GM19324 (cell line): Measurements from ENCODE around the gene FHOD1.

Experiments
- ATAC-seq: cut with Tn5 transposase; IDR thresholded peaks from one replicate; pipeline ENCODE4 v1.9.1; 2021; ENCODE audit warnings: mild to moderate bottlenecking, moderate library complexity; ENCODE audit not compliant: unreplicated experiment, low FRiP score

The FHOD1 gene

DNA sequence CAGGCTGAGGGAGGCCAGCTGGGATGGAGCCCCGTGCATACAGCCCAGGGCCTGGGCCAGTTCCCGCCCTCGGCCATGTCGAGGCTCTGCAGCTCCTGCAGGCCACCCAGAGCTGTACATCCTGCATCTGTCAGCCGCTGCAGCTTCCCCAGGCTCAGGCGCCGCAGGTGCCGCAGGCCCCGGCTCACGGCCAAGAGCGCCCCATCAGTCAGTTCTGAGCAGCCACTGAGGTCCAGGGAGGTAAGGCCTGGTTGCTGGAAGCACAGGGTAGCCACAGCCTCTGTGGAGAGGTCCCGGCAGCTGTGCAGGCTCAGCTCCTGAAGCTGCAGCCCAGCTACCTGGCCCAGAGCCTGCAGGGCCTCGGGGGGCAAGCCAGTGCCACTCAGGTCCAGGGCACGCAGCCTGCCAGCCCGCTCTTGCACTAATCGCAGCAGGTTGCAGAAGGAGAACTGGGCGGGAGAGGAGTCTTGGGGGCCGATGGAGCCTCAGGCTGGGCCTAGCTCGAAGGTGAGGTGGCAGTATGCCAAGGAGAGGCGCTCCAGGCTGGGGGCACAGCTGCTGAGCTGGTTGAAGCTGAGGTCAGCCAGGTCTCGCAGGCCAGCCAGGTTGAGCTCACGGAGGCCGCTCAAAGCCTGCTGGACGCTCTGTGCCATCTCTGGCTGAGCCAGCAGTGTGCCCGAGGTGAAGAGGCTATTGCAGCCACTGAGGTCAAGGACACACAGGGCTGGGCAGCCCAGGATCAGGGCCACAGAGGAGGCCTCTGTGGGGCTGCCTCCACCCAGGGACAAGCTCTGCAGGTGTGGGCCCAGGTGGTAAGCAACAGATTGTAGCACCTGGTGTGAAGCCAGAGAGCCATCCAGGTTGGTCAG, 37.0 kb downstream of the FHOD1 start:
- ATAC-seq, result no peak

DNA sequence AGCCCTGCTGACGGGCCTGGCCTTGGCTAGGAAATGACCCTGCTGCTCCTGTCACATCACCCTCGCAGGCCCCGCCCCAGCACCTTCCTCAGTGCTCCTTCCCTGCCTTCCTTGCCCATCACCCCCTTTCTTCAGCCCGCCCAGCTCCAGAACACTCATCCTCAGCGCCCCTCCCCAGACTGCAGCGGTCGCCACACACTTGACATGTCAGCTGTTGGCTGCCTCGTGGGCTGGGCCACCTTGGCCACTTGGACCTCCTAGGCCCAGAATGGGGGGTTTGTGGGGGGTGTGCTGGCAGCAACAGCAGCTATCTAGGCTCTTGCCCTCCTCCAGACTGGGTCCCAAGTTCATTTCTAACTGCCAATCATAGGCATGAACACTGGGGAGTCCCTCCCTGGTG, 37.7 kb downstream of the FHOD1 start:
- no peak for ATAC-seq

DNA sequence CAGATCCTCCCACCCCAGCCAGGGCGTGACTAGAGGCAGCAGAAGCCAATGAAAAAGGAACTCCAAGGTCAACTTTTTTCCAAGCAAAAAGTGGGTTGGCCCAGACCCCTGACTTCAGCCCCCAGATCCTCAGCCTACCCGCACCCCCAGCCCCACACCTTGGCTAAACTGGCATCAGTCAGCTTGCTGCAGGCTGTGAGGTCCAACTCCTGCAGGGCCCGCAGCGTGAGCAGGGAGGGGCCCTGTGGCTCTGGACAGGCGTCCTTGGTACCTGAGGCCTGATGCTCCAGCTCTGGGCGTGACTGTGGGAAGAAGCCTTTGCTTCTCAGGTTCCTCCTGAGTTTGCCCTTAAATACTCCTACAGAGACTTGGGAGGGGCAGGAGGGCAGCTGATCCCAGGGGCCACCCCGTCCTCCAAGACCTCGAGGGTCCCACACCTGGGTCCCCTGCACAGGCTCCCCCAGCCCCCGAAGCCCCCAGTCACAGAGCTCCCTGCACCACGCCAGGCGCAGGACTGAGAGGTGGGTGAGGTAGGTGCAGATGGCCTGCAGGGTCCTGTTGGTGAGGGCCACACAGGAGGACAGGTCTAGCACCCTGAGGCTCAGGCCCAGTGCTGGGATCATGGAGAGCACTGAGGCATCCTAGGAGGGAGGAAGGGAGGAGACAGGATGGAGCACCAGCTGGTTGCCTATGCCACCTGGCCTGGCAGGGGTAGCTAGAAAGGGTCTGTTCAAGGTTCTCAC, 39.0 kb downstream of the FHOD1 start:
- no peak for ATAC-seq

DNA sequence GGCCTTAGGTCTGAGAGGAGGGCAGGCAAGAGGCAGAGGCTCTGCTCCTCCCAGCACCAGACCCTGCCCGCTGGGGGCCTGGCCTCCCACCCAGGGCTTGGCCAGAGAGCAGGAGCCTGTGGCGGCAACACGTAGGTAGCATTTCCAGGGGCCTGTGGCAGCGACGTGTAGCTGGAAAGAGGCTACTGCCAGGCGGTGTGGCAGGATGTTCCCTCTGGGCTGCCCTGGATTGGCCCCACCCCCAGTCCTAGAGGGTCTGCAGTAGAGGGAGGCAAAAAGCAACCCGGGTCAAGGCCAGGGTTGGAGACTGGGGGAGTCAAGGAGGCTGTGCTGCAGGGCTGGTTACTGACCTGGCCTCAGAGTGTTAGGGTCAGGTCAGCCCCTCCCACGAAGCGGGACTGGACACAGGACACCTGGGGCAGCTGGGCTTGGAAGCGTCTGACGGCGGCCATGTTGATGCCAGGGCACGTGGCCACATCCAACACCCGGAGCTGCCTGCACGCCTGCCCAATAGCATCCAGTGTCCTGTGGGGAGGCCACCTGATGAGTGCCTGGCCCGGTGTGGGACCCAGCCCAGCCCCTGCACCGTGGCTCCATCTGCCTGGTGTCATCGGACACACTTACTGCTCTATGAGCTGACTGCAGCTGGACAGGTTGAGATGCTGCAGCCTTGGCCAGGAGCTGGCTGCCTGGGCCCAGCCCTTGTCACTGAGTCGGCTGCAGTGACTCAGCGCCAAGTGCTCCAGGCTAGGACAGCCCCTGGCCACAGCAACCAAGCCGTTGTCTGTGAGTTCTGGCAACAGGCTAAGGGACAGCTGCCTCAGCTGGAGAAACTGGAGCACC, 39.8 kb downstream of the FHOD1 start:
- ATAC-seq, result no peak

DNA sequence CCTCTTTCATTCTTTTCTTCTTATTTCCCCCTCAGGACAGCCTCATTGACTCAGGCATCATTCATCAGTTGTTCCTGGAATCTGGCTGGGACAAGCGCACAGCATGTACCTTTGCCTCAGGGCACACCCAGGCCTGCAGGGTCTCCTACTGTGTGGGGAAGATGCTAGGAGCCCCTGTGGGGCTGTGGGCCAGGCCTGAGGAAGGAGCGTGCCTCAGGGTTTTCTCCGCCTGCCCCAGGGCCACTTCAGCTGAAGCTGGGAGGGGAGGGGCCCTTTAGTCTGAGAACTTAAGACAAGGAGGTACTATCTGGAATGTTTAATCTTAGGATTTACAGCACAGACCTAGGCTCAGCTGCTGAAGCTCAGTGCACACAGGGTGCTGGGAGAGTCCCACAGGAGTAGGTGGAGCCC, 40.4 kb downstream of the FHOD1 start:
- no peak for ATAC-seq

DNA sequence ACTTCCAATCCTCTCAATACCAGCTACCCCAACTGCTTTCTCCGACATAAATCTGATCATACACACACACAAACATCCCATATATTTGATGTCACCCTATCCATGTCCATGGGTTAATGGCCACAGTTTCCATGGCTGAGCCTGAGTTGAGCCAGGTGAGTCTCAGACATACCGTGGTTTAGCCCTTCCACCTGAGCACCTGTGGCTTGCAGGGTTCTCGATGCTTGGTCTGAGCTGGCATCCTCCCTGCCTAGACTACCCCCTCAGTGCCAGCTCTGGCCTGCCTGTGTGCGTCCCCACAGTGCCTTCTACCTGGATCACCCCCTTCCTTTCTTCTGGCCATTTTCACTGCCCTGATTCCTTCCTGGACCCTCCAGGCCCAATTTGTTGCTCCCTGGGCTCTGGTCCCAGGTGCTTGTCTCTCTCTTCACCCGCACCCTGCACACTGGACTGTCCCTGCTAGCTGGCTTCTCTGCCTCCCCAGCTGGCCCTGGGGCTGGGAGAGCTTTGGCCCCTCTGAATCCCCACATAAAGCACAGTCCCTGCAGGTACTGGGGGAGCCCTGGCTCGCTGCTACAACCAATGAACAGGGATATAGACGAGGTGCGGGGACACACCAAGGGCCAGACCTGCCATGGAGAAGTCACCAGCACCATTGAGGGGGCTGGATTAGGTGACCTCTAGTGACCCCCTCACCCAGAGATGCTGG, 41.0 kb downstream of the FHOD1 start:
- ATAC-seq, result no peak

DNA sequence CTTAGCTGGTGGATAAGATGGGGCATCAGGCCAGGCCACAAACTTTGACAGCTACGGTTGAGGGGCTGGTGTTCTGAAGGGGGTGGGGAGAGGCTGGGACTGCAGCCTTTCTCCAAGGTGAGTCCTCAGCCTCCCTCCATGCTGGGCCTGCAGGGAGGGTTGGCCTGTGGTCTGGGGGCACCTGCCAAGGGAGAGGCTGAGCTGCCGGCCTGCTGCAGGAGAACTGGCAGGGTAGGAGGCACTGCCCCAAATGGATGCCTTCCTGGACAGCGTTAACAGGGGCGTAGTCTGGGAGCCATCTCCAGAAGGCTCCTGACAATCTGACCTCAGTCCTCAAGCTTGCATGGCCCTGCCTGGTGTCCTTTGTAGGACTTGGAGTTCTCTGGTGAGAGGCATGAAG, 43.2 kb downstream of the FHOD1 start:
- no peak for ATAC-seq

DNA sequence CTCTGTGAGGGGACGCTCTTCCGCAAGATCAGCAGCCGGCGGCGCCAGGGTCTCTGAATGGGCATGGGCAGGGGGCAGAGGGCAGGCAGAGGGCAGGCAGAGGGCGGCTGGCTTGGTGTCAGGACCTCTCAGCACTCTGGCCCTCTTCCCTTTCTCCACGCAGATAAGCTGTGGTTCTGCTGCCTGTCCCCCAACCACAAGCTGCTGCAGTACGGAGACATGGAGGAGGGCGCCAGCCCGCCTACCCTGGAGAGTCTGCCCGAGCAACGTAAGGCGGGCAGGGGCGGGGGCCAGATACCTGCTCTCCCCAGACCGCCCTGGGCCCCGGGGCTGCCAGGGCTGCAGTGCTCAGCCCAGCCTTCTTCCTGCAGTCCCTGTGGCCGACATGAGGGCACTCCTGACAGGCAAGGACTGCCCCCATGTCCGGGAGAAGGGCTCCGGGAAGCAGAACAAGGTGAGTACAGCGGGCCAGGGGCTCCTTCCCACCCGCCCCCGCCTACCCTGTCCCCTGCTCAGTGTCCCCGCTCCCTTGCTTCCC, 44.3 kb downstream of the FHOD1 start:
- no peak for ATAC-seq

DNA sequence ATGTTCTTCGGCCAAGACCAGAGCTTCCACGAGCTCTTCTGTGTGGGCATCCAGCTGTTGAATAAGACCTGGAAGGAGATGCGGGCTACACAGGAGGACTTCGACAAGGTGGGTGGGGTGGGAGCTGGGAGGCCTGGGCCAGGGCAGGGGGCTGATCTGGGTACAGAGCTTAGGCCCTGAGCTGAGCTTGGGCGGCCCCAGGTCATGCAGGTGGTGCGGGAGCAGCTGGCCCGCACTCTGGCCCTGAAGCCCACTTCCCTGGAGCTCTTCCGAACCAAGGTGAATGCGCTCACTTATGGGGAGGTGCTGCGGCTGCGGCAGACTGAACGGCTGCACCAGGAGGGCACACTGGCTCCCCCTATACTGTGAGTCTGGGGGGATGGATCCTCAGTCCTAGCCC, 44.9 kb downstream of the FHOD1 start:
- no peak for ATAC-seq

DNA sequence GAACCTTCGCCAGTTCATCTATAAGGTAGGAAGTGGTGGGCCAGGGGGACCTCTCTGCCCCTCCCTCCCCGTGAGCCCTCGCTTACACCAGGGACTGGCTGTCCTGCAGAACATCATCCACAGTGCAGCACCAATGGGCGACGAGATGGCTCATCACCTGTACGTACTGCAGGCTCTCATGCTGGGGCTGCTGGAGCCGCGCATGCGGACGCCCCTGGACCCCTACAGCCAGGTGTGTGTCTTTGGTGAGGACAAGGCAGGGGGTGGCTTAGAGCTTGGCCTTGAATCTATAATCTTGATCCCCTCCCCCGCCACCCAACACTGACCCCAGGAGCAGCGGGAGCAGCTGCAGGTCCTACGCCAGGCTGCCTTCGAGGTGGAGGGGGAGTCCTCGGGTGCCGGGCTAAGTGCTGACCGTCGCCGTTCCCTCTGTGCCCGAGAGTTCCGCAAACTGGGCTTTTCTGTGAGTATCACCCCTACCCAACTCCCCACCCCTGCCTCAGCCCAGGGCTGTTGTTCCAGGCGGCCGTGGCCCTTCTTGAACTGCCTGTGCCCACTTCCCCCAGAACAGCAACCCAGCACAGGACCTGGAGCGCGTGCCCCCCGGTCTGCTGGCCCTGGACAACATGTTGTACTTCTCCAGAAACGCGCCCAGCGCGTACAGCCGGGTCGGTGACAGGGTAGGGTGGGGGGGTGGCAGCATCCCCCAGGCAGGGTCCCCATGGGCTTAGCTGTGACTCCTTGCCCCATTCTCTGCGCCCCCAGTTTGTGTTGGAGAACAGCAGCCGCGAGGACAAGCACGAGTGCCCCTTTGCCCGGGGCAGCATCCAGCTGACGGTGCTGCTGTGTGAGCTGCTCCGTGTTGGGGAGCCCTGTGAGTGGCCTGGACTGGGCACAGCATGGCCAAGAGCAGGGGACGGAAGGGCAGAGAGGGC, 45.6 kb downstream of the FHOD1 start:
- ATAC-seq, result no peak

DNA sequence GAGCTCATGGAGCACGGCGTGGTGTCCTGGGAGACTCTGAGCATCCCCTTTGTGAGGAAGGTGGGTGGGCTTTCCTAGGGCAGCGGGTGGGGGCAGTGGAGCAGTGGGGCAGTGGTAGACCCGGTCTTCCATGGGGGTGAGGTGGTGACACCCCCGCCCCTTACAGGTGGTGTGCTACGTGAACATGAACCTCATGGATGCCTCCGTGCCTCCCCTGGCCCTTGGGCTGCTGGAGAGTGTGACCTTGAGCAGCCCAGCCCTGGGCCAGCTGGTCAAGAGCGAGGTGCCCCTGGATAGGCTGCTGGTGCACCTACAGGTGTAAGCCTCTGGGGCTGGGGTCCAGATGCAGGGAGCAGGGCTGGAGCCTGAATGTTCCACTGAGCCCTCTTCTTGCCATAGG, 46.8 kb downstream of the FHOD1 start:
- ATAC-seq, result no peak

DNA sequence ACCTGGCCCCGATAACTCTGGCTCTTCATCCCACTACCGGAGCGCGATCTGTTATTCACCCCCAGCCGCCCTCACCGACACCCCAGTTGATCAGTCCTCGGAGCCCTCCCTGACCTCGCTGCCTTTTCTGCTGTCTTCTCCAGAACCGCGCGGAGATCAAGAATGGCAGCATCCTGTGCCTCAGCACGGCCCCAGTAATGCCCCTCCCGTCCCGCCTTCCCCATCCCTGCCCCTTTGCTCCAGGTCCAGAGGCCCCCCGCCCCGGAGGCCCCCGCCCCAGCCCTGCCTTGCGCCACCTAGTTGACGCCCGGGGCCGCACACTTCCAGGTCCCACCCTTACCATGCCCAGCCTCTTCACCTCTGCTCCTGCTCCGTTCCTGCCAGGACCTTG, 47.5 kb downstream of the FHOD1 start:
- ATAC-seq, result no peak

DNA sequence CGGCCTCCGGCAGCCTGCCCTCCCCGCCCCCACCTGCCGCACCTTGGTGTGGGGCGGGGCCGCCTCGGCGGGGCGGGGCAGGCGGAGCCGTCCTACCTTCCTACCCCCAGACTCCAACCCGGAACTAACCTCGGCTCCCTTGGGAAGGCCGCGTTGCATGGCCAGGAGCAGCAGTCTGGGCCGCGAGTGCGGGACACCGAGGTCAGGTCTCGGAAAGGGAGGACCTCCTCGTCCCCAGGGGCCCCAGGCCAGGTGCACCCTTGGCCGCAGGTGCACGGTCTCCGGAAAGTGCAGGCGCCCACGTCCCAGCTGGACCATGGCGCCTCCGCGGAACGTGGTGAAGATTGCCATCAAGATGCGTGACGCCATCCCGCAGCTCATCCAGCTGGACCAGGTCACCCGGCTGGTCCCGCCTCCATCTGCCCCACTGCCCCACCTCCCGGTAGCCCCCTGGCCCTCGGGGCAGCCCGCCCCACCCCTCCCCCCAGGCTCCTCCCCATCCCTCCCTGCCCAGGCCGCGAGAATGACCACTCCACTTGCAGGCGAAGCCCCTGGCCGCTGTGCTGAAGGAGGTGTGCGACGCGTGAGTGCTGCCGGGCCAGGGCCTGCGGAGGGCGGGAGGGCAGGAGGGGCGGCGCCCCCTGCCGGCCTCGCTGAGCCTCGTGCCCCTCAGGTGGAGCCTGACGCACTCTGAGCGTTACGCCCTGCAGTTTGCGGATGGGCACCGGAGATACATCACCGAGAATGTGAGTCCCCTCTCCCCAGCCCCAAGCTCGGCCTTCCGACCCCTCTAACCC, 48.1 kb downstream of the FHOD1 start, which contains the start of gene ELMO3:
Gene ELMO3 (plus strand): TSS at position 121 of the 797 bp plus-strand sequence. CDS start 196 bp downstream, at position 317.
- no peak for ATAC-seq

DNA sequence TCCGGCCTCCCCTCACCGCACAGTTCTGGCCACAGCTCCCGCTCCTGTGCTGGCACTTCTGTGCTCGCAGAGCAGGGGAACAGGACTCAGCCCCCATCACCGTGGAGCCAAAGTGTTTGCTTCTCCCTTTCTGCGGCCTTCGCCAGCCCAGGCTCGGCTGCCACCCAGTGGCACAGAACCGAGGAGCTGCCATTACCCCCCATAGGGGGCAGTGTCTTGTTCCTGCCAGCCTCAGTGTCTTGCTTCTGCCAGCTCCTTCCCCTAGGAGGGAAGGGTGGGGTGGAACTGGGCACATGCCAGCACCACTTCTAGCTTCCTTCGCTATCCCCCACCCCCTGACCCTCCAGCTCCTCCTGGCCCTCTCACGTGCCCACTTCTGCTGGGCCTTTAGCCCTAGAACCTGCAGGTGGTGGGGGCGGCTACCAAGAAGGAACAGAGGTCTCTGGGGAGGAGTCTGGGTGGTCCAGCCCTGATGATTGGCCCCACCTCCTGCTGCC, 49.0 kb downstream of the FHOD1 start:
- no peak for ATAC-seq

DNA sequence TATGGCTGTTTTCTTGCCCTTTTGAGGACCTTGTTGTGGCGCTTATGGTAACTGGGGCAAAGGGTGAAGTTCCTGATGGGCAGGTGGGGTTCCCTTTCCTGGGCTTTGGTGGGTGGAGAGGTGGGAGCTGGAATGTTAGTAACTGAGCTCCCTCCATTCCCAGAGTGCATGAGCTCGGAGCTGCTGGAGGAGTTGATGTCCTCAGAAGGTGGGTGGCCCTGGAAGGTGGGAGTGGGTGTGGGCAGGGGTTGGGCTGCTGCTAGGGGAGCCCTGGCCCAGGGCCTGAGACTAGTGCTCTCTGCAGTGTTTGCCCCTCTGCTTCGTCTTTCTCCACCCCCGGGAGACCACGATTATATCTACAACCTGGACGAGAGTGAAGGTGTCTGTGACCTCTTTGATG, 49.6 kb downstream of the FHOD1 start:
- no peak for ATAC-seq

DNA sequence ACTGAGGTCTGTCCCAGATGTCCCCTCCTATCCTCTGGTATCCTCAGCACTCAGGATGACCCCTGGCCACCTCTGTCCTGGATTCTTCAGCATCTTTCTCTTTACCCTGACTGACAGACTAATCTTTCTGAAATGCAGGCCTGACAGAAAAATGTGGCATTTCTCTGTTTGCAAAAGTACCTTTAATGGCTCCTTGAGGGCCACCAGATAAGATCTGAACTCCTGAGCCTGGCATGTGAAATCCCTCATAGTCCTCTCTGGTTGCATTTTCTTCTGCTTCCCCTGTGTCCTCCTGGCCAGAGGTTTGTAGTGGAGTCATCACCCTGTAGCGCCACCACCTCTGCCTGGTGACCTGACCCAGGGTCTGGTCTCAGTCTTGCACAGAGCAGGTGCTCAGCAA, 50.4 kb downstream of the FHOD1 start:
- ATAC-seq, result no peak

DNA sequence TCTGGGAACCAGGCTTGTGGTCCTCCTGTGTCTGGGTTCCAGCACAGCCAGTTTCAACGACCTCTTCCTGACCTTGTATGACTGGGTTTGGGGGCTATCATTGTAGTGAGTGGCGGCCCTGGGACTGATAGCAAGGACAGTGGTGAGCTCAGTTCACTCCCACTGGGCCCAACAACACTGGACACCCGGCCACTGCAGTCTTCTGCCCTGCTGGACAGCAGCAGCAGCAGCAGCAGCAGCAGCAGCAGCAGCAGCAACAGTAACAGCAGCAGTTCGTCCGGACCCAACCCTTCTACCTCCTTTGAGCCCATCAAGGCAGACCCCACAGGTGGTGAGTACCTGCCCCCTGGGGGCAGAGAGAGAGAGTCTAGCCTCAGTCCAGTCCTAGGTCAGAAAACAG, 51.6 kb downstream of the FHOD1 start:
- no peak for ATAC-seq

DNA sequence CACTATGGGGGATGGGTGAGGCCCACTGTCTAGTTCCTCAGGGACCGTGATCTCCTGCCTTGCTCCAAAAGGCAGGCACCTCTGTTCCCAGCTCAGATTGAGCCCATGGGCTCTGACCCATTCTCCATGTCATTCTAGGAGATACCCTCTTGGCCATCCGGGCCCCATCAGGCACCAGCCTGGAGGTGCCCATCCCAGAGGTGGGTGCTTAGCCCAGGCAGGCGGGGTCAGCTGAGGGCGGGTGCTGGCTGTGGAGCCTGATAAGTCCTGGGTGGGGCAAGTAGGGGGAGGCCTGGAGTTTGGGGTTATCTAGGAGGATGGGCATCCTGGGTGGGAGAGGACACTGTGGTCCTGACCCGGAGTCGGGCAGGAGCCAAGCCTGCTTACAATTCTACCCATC, 53.0 kb downstream of the FHOD1 start:
- no peak for ATAC-seq
